Erythroblast (primary cell): ENCODE results near the gene CFAP92.

Source experiments
- GATA1 ChIP-seq: IDR thresholded peaks from 2 replicates; pipeline ENCODE4 v1.6.1; 2011; ENCODE audit warnings: low read depth, mild to moderate bottlenecking, control low read depth, low read length, moderate library complexity
- POLR2A ChIP-seq: IDR thresholded peaks from 2 replicates; pipeline ENCODE4 v1.6.1; 2011; ENCODE audit warnings: mild to moderate bottlenecking, low read length

DNA sequence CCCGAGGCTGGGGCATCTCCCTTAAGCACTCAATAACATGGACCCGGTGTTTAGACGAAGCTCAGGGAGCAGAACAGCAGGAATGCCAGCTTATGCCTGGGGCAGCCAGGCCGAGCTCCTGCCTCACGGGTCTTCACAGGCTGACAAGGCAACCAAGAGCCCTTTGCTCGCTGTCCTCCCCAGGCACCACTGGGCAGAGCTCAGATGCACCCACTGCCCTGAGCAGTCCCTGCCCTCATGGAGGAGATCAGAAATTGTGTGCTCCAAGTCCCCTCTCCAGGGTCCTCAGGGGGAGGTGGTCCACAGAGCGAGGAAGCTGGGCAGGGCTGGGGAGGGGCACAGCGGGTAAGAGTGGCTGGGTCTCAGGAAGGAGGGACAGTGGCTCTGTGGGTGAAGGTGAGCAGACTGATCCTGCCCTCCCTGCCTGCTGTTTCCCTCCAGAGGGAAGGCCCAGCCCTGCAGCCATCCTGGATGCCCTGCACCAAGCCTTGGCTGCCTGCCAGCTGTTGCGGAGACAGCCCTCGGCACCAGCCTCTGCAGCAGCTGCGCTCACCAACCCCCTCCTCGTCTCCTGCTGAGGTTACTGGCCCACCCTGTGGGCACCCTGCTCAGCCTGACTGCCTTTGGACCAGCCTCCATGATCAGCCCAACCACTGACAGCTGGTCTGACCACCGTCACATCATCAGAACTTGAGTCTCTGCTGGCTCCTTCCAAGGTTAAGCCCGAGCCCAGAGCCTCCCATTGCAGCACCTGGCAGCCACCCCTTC lies 45.6 kb upstream of the CFAP92 start:
- TF ChIP-seq POLR2A (no peak), GATA1 (no peak)
